NT2/D1 (cell line): ENCODE measurements around the gene ZNF57.

Source experiments
- YY1 ChIP-seq: IDR thresholded peaks from 2 replicates; pipeline ENCODE4 v1.6.1; 2011; ENCODE audit not compliant: insufficient read length, insufficient read depth
- ZNF274 ChIP-seq: IDR thresholded peaks from 2 replicates; pipeline ENCODE4 v1.6.1; 2011; ENCODE audit warnings: mild to moderate bottlenecking, low read depth, low read length

GRCh38 chr19:2964874-2965273, 64.1 kb downstream of the ZNF57 start:
- TF ChIP-seq YY1 (no peak), ZNF274 (no peak)
